ENCODE results near the gene ATG16L2.

GRCh38 chr11:72864702-72865655 is 50.8 kb downstream of the ATG16L2 start:
- TF ChIP-seq POLR2A (IDR thresholded peaks at IDR 0.05) (no peak), CTCF (IDR thresholded peaks at IDR 0.05) (no peak)

All from esophagus squamous epithelium (tissue), 4 donors.